ENCODE measurements around the gene GIMAP1. TPM values are rescaled to one million over a fixed set of nuclear protein-coding genes. Genes with fewer than 3 reads are reported as not detected.

The GIMAP1 gene
- total and polyA plus RNA-seq, 4 experiments from 2014 or later, result 36.6 to 97.6 (median 81.5) TPM

DNA sequence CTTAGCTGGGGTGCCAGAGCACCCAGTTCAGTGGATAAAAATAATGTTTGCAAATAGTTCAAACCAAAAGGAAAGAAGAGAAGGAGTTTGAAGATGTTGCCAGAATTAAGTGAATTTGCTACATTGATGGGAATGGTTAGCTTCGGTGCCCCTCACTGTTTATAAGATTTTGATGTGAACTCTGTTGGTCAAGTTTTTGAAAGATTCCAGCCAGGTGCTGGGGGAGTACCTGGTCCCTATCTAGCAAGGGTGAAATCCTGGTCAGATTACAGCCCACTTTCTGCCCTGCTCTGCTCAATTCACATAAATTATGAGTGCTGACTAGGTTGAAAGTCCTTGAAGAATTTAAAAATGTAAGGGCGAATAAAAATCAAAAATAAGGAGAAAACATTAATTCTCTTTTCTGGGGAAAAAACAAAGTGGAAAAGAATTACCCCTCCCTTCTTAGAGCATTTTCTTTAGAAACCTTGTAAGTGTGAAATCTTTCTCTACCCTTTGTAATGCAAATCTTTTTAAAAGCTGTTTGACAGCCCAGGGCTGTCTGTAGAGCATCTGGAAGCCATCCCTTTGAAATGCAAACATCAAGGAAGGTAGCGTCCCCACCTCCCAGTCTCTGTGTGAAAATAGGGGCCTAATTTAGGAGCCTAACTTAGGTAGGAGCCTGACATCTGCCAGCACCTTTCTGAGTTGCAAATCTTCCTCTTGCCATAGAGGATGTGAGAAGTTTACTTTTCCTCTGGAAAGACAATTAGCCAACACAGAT lies 19.4 kb downstream of the GIMAP1 start:
- DNase-seq, result peak in 1 of 5 donors; percentile 15
- Mint-ChIP-seq H3K36me3 (peaks cover 32 to 34% of the 10 kb centered on the region in 2 donors), H3K27ac (peak overlapping the region; percentile 86 to 98 (median 96)), H3K4me1 (peaks cover 54 to 92% (median 60%) of the 10 kb centered on the region in 4 donors), H3K27me3 (no peaks in the 10 kb centered on the region), H3K9me3 (peaks cover 0 to 7% (median 0%) of the 10 kb centered on the region in 8 donors), H3K4me3 (peak overlapping the region; percentile 92 to 100 (median 98))
- CTCF ChIA-PET (ENCODE audit: partially characterized antibody), result interaction anchor here (0.7 to 1.0 kb wide), 3 partner anchors 19 to 287 kb away, joined by 3 to 4 read pairs (median 3); no protein-coding TSS in a partner anchor
- POLR2A ChIA-PET (ENCODE audit: partially characterized antibody), result interaction anchor here (1.0 to 26.3 kb wide), 12 partner anchors 10 to 285 kb away, joined by 3 to 593 read pairs (median 28); partner anchors contain the start of genes GIMAP1, GIMAP2, GIMAP6 and GIMAP7
- Histone ChIP-seq H3K4me3 (ENCODE audit: low read length in 2 of 2) (peak overlapping the region in 1 of 2 donors; percentile 81), H3K4me1 (ENCODE audit: insufficient read depth, low read length) (peaks cover 64% of the 10 kb centered on the region), H3K27me3 (ENCODE audit: insufficient read depth, low read length) (no peaks in the 10 kb centered on the region), H3K36me3 (ENCODE audit: insufficient read depth, low read length) (peaks cover 10% of the 10 kb centered on the region), H3K9me3 (ENCODE audit: control insufficient read depth in 1 of 2, low read length in 2 of 2) (no peaks in the 10 kb centered on the region), H3K27ac (ENCODE audit: low read depth, low read length) (peak overlapping the region; percentile 83)
- intact Hi-C loops (cut with micrococcal nuclease), result loop anchor here (2.0 to 5.0 kb wide), 4 partner anchors 19 to 103 kb away; partner anchors contain the start of genes GIMAP2 and GIMAP6

- intact Hi-C loops (cut with micrococcal nuclease), result loop anchor here (1.0 to 5.0 kb wide), 6 partner anchors 18 to 287 kb away; partner anchors contain the start of genes GIMAP1, GIMAP2, GIMAP6 and GIMAP8
- H3K27ac ChIP-seq (ENCODE audit: low read depth, low read length), result peak overlapping the region; percentile 83
- peak in 1 of 5 donors; percentile 35 for DNase-seq
- H3K4me3 ChIP-seq (ENCODE audit: low read length in 2 of 2), result peak overlapping the region; percentile 81 to 82
- Mint-ChIP-seq H3K9me3 (peaks cover 0 to 7% (median 0%) of the 10 kb centered on the region in 8 donors), H3K36me3 (peaks cover 43 to 45% of the 10 kb centered on the region in 2 donors), H3K27me3 (no peaks in the 10 kb centered on the region), H3K4me3 (peak overlapping the region; percentile 92 to 100 (median 98)), H3K27ac (peak overlapping the region; percentile 86 to 98 (median 96)), H3K4me1 (peaks cover 57 to 94% (median 64%) of the 10 kb centered on the region in 4 donors)
- POLR2A ChIA-PET (ENCODE audit: partially characterized antibody), result interaction anchor here (0.7 to 26.3 kb wide), 23 partner anchors 9 to 291 kb away, joined by 3 to 593 read pairs (median 20); partner anchors contain the start of genes GIMAP1, GIMAP2, GIMAP4 and GIMAP6
- no peaks in the 10 kb centered on the region for H3K9me3 ChIP-seq (ENCODE audit: control insufficient read depth in 1 of 2, low read length in 2 of 2)
- H3K4me1 ChIP-seq (ENCODE audit: insufficient read depth, low read length), result peaks cover 64% of the 10 kb centered on the region
- CTCF ChIA-PET (ENCODE audit: partially characterized antibody), result interaction anchor here (0.8 to 3.3 kb wide), 5 partner anchors 19 to 288 kb away, joined by 3 to 26 read pairs (median 15); partner anchors contain the start of genes GIMAP1 and GIMAP6
- peaks cover 21% of the 10 kb centered on the region for H3K36me3 ChIP-seq (ENCODE audit: insufficient read depth, low read length)
- H3K27me3 ChIP-seq (ENCODE audit: insufficient read depth, low read length), result no peaks in the 10 kb centered on the region
These were observed 20.5 kb downstream of the GIMAP1 start for GRCh38 chr7:150736864-150737263.

DNA sequence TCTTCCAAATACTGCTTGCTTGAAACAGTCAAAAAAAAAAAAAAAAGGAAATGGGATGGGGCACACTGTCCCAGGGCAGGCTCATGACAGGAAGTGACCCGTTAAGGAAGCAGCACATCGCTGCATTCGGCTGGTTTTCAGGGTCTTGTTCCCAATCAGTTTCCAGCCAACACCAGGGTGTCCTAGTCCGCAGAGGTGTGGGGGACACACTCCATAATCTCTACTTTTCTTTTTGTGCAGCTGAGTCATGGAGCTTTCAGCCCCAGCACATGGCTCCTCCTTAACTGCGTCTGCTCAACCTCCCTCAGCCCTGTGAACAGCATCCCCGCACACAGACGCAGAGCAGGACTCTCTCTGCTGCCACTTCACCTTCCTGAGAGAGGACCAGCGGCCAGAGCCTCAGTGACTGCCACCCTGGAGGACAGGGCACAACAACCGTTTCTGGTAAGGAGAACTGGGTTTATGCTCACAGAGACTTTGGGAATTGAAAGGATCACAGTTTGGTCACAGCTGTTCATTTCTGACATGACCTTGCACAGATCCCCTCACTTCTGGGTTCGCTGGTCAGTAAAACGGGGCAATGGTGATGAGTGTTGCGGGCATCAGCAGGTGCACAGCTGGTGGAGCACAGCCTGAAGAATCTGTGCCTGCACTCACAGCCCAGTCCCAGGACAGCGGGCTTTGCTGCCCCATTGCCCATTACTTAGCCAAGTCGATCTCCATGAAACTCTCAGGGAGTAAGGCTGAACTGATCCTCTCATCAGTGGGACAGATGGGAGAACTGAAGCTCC lies 21.0 kb downstream of the GIMAP1 start, which contains the start of gene GIMAP5:
GIMAP5 (plus strand) TSS at position 154 of the 791 bp plus-strand sequence. CDS start 3,467 bp downstream, outside the sequence.
- Mint-ChIP-seq H3K36me3 (peaks cover 49 to 51% of the 10 kb centered on the region in 2 donors), H3K27ac (peak within 1 kb of the TSS; percentile 86 to 98 (median 96)), H3K9me3 (peaks cover 0 to 9% (median 0%) of the 10 kb centered on the region in 8 donors), H3K4me3 (peak within 1 kb of the TSS; percentile 92 to 100 (median 98)), H3K27me3 (no peaks in the 10 kb centered on the region), H3K4me1 (peaks cover 55 to 94% (median 64%) of the 10 kb centered on the region in 4 donors)
- intact Hi-C loops (cut with micrococcal nuclease), result loop anchor here (1.0 to 5.0 kb wide), 6 partner anchors 17 to 287 kb away; partner anchors contain the start of genes GIMAP1, GIMAP2, GIMAP6 and GIMAP8
- H3K9me3 ChIP-seq (ENCODE audit: control insufficient read depth in 1 of 2, low read length in 2 of 2), result no peaks in the 10 kb centered on the region
- H3K4me3 ChIP-seq (ENCODE audit: low read length in 2 of 2), result peak within 1 kb of the TSS; percentile 81 to 82
- ChIA-PET POLR2A (ENCODE audit: partially characterized antibody) (interaction anchor here (0.7 to 26.3 kb wide), 40 partner anchors 8 to 332 kb away, joined by 3 to 593 read pairs (median 8); partner anchors contain the start of genes GIMAP1, GIMAP2, GIMAP4 and GIMAP6), CTCF (ENCODE audit: partially characterized antibody) (interaction anchor here (0.8 to 3.3 kb wide), 13 partner anchors 14 to 289 kb away, joined by 3 to 26 read pairs (median 3); partner anchors contain the start of genes GIMAP1 and GIMAP6)
- H3K4me1 ChIP-seq (ENCODE audit: insufficient read depth, low read length), result peaks cover 64% of the 10 kb centered on the region
- peak within 1 kb of the TSS; percentile 83 for H3K27ac ChIP-seq (ENCODE audit: low read depth, low read length)
- no peaks in the 10 kb centered on the region for H3K27me3 ChIP-seq (ENCODE audit: insufficient read depth, low read length)
- DNase-seq, result peak in 4 of 5 donors; percentile 58 to 74 (median 61)
- H3K36me3 ChIP-seq (ENCODE audit: insufficient read depth, low read length), result peaks cover 27% of the 10 kb centered on the region

GRCh38 chr7:150738092-150738491 lies 21.7 kb downstream of the GIMAP1 start:
- H3K27ac ChIP-seq (ENCODE audit: low read depth, low read length), result peak overlapping the region; percentile 83
- DNase-seq, result peak in 1 of 5 donors; percentile 28
- ChIA-PET CTCF (ENCODE audit: partially characterized antibody) (interaction anchor here (0.8 to 3.3 kb wide), 13 partner anchors 10 to 289 kb away, joined by 3 to 26 read pairs (median 4); partner anchors contain the start of genes GIMAP1, GIMAP4 and GIMAP6), POLR2A (ENCODE audit: partially characterized antibody) (interaction anchor here (0.7 to 26.3 kb wide), 40 partner anchors 8 to 334 kb away, joined by 3 to 593 read pairs (median 8); partner anchors contain the start of genes GIMAP1, GIMAP2, GIMAP4 and GIMAP6)
- Mint-ChIP-seq H3K4me3 (peak overlapping the region; percentile 92 to 100 (median 98)), H3K4me1 (peaks cover 57 to 94% (median 64%) of the 10 kb centered on the region in 4 donors), H3K9me3 (peaks cover 0 to 9% (median 0%) of the 10 kb centered on the region in 8 donors), H3K36me3 (peaks cover 55 to 57% of the 10 kb centered on the region in 2 donors), H3K27me3 (no peaks in the 10 kb centered on the region), H3K27ac (peak overlapping the region; percentile 86 to 98 (median 96))
- H3K4me3 ChIP-seq (ENCODE audit: low read length in 2 of 2), result peak overlapping the region; percentile 81 to 82
- no peaks in the 10 kb centered on the region for H3K27me3 ChIP-seq (ENCODE audit: insufficient read depth, low read length)
- peaks cover 64% of the 10 kb centered on the region for H3K4me1 ChIP-seq (ENCODE audit: insufficient read depth, low read length)
- H3K36me3 ChIP-seq (ENCODE audit: insufficient read depth, low read length), result peaks cover 33% of the 10 kb centered on the region
- H3K9me3 ChIP-seq (ENCODE audit: control insufficient read depth in 1 of 2, low read length in 2 of 2), result no peaks in the 10 kb centered on the region
- intact Hi-C loops (cut with micrococcal nuclease), result loop anchor here (5.0 kb wide), 3 partner anchors 51 to 106 kb away; partner anchors contain the start of genes GIMAP2 and GIMAP6

DNA sequence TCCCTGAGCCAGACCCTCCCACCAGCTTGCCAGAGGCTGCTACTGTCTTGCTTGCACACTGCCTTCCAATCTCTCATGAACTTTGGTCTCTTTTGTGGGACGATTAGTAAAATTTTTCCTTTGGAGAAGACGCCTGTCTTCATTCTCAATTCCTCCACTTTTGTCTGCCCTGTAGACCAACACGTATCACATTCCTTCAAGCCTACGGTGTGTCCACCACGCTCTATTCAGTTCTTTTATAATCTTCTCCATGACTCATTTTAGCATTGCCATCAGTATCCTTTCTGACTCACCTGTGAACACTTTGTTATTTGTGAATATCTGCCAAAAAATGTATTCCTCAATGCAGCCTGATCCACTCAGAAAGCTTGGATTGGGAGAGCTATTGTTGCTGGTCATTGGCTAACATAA lies 22.2 kb downstream of the GIMAP1 start:
- peak overlapping the region; percentile 81 to 82 for H3K4me3 ChIP-seq (ENCODE audit: low read length in 2 of 2)
- Mint-ChIP-seq H3K27me3 (no peaks in the 10 kb centered on the region), H3K4me1 (peaks cover 55 to 94% (median 63%) of the 10 kb centered on the region in 4 donors), H3K27ac (peak overlapping the region; percentile 86 to 98 (median 96)), H3K4me3 (peak overlapping the region; percentile 92 to 100 (median 98)), H3K36me3 (peaks cover 60 to 62% of the 10 kb centered on the region in 2 donors), H3K9me3 (peaks cover 0 to 9% (median 0%) of the 10 kb centered on the region in 8 donors)
- H3K27me3 ChIP-seq (ENCODE audit: insufficient read depth, low read length), result no peaks in the 10 kb centered on the region
- ChIA-PET POLR2A (ENCODE audit: partially characterized antibody) (interaction anchor here (0.5 to 26.3 kb wide), 39 partner anchors 8 to 897 kb away, joined by 3 to 593 read pairs (median 8); partner anchors contain the start of genes GIMAP1, GIMAP2, GIMAP4 and GIMAP6), CTCF (ENCODE audit: partially characterized antibody) (interaction anchor here (0.9 to 3.3 kb wide), 12 partner anchors 10 to 290 kb away, joined by 3 to 26 read pairs (median 4); partner anchors contain the start of genes GIMAP1, GIMAP4 and GIMAP6)
- peaks cover 64% of the 10 kb centered on the region for H3K4me1 ChIP-seq (ENCODE audit: insufficient read depth, low read length)
- peak in 1 of 5 donors; percentile 47 for DNase-seq
- peak overlapping the region; percentile 83 for H3K27ac ChIP-seq (ENCODE audit: low read depth, low read length)
- H3K9me3 ChIP-seq (ENCODE audit: control insufficient read depth in 1 of 2, low read length in 2 of 2), result no peaks in the 10 kb centered on the region
- peaks cover 38% of the 10 kb centered on the region for H3K36me3 ChIP-seq (ENCODE audit: insufficient read depth, low read length)
- intact Hi-C loops (cut with micrococcal nuclease), result loop anchor here (5.0 kb wide), 3 partner anchors 51 to 106 kb away; partner anchors contain the start of genes GIMAP2 and GIMAP6

Data from CD4-positive, alpha-beta memory T cell (primary cell).